IPS-15b (cell line): ENCODE measurements around the gene USP43.
A peak's percentile ranks its signal among the peaks of the same experiment; 100 is the strongest.
"Not testable (repeated sequence)": the region's sequence is repeated elsewhere in the genome, so short reads cannot be mapped to it uniquely, and the experiment has no call there.

ENCODE experiments used
- H3K27me3 ChIP-seq: one replicate; pipeline ENCODE4 v1.6.1; 2013; ENCODE audit warnings: low read length; ENCODE audit not compliant: control insufficient read depth, insufficient read depth
- H3K36me3 ChIP-seq: one replicate; pipeline ENCODE4 v1.6.1; 2013; ENCODE audit warnings: low read length; ENCODE audit not compliant: control insufficient read depth, insufficient read depth
- H3K4me1 ChIP-seq: one replicate; pipeline ENCODE4 v1.6.1; 2013; ENCODE audit warnings: mild to moderate bottlenecking, low read length; ENCODE audit not compliant: control insufficient read depth, insufficient read depth
- H3K4me3 ChIP-seq: one replicate; pipeline ENCODE4 v1.5.1; 2013; ENCODE audit warnings: low read depth, low read length
- H3K9ac ChIP-seq: one replicate; pipeline ENCODE4 v1.6.1; 2013; ENCODE audit warnings: low read depth, mild to moderate bottlenecking, low read length
- H3K9me3 ChIP-seq: one replicate; pipeline ENCODE4 v1.6.1; 2013; ENCODE audit warnings: mild to moderate bottlenecking, low read length; ENCODE audit not compliant: control insufficient read depth, insufficient read depth

USP43 gene

DNA sequence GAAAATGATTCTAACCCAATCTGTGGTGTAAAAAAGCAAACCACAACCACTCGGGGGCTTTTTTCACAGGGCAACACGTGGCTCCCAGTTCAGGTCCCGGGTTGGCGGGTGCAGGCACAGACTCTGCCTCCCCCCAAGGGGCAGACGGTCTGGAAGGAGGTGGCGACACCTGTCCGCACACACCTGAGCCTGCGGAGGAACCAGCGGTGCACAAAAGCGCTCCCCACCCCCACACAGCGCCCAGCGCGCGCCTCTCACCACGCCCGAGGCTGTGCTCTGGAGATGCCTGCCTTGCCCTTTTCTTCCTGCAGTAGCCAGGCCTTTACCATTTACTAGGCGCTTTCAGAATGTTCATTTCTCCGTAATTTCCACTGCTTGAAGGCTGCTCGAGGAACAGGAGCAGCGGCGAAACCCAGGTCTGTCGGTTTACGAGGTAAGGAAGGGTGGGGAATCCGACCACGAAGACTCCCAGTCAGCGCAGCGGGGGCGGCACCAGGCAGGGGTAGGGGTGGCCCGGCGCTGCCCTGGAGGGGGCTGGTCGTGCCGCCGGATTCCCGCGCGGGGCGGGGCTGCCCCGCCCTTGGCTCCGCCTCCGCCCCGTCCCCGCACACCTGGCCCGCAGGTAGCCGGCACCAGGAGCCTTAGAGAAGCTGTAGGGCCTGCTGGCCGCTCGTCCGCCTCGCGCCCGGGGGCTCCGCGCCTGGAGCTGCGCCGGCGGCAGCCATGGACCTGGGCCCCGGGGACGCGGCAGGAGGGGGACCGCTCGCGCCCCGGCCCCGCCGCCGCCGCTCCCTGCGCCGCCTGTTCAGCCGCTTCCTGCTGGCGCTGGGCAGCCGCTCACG, at the start of gene USP43:
USP43 (plus strand) TSS at position 608 of the 842 bp plus-strand sequence; CDS start at position 724, 116 bp downstream.
- Histone ChIP-seq H3K9ac (peak within 1 kb of the TSS; percentile 74), H3K9me3 (no peaks in the 10 kb centered on the region), H3K27me3 (peaks cover 7% of the 10 kb centered on the region), H3K4me3 (peak within 1 kb of the TSS; percentile 85), H3K36me3 (no peaks in the 10 kb centered on the region), H3K4me1 (peaks cover 13% of the 10 kb centered on the region)

GRCh38 chr17:9597638-9598037, 47.7 kb upstream of the USP43 start:
- not testable (repeated sequence) for H3K4me1 ChIP-seq, H3K27me3 ChIP-seq, H3K36me3 ChIP-seq, H3K4me3 ChIP-seq, H3K9ac ChIP-seq, H3K9me3 ChIP-seq

GRCh38 chr17:9598661-9599060, 46.7 kb upstream of the USP43 start:
- no peak overlapping the region for H3K9ac ChIP-seq
- no peaks in the 10 kb centered on the region for H3K36me3 ChIP-seq
- no peak overlapping the region for H3K4me3 ChIP-seq
- H3K4me1 ChIP-seq: no peaks in the 10 kb centered on the region
- no peaks in the 10 kb centered on the region for H3K27me3 ChIP-seq
- H3K9me3 ChIP-seq: no peaks in the 10 kb centered on the region

GRCh38 chr17:9604583-9604982, 40.7 kb upstream of the USP43 start:
- not testable (repeated sequence) for H3K9me3 ChIP-seq, H3K27me3 ChIP-seq, H3K9ac ChIP-seq, H3K4me3 ChIP-seq, H3K4me1 ChIP-seq, H3K36me3 ChIP-seq

DNA sequence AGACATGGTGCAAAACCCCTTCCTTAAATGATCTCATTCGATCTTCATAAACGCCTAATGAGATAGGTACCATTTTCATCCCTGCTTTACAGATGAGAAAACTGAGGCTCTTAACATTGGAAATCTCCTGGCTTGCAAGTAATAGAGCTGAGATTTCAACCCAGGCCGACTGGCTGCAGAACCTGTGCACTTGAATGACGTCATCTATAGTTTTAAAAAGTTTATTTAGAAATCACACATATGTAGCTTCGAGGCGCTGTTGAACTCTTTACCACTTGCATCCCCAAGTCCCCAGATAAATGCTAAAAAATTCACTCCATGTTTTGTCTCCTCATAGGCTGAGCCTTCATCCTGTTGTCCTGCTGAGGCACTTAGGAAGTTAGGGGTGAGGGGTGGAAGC, 38.9 kb upstream of the USP43 start:
- H3K36me3 ChIP-seq: no peaks in the 10 kb centered on the region
- H3K9ac ChIP-seq: no peak overlapping the region
- H3K27me3 ChIP-seq: no peaks in the 10 kb centered on the region
- H3K9me3 ChIP-seq: no peaks in the 10 kb centered on the region
- no peak overlapping the region for H3K4me3 ChIP-seq
- H3K4me1 ChIP-seq: no peaks in the 10 kb centered on the region

GRCh38 chr17:9607058-9607457, 38.3 kb upstream of the USP43 start:
- not testable (repeated sequence) for H3K9ac ChIP-seq, H3K27me3 ChIP-seq, H3K36me3 ChIP-seq, H3K4me3 ChIP-seq, H3K9me3 ChIP-seq, H3K4me1 ChIP-seq

DNA sequence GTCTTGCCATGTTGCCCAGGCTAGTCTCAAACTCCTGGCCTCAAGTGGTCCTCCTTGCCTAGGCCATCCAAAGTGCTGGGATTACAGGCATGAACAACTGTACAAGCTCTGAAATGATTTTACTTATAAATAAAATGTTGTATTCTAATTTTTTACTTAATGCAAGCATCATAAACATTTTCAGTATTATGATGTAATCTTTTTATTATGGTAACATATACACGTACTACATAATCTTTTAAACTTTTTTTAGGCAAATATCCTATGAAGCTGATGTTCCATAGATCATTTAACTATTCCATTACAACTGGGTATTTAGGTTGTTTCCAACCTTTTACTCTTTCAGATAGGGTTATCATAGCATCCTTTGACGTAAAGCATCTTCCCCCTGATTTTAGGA, 33.8 kb upstream of the USP43 start:
- H3K9ac ChIP-seq: no peak overlapping the region
- H3K27me3 ChIP-seq: no peaks in the 10 kb centered on the region
- no peaks in the 10 kb centered on the region for H3K9me3 ChIP-seq
- no peaks in the 10 kb centered on the region for H3K36me3 ChIP-seq
- no peak overlapping the region for H3K4me3 ChIP-seq
- no peaks in the 10 kb centered on the region for H3K4me1 ChIP-seq

- Histone ChIP-seq H3K4me1 (no peaks in the 10 kb centered on the region), H3K27me3 (no peaks in the 10 kb centered on the region), H3K9me3 (no peaks in the 10 kb centered on the region), H3K36me3 (no peaks in the 10 kb centered on the region), H3K9ac (no peak overlapping the region), H3K4me3 (no peak overlapping the region)
These were observed 33.3 kb upstream of the USP43 start for GRCh38 chr17:9612006-9612405.

GRCh38 chr17:9615486-9615885, 29.8 kb upstream of the USP43 start:
- no peak overlapping the region for H3K9ac ChIP-seq
- H3K4me3 ChIP-seq: no peak overlapping the region
- H3K4me1 ChIP-seq: no peaks in the 10 kb centered on the region
- no peaks in the 10 kb centered on the region for H3K36me3 ChIP-seq
- no peaks in the 10 kb centered on the region for H3K9me3 ChIP-seq
- H3K27me3 ChIP-seq: no peaks in the 10 kb centered on the region

GRCh38 chr17:9622961-9623360, 22.4 kb upstream of the USP43 start:
- no peaks in the 10 kb centered on the region for H3K9me3 ChIP-seq
- H3K27me3 ChIP-seq: no peaks in the 10 kb centered on the region
- H3K4me1 ChIP-seq: no peaks in the 10 kb centered on the region
- H3K36me3 ChIP-seq: no peaks in the 10 kb centered on the region
- no peak overlapping the region for H3K4me3 ChIP-seq
- no peak overlapping the region for H3K9ac ChIP-seq

DNA sequence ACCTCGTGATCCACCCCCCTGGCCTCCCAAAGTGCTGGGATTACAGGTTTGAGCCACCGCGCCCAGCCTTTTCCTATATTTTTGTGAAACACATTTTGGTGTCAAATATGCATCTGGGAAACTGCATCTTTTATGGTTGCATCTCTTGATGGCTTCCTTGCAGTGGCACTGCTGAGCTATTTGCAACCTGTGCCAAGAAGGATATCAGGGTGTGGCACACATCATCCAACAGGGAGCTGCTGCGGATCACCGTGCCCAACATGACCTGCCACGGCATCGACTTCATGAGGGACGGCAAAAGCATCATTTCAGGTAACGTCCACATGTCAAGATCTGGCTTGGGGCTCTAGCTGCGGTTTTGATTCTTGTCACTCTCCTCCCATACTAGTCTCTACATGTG, 16.8 kb upstream of the USP43 start:
- no peaks in the 10 kb centered on the region for H3K4me1 ChIP-seq
- H3K36me3 ChIP-seq: no peaks in the 10 kb centered on the region
- no peak overlapping the region for H3K4me3 ChIP-seq
- no peaks in the 10 kb centered on the region for H3K9me3 ChIP-seq
- no peak overlapping the region for H3K9ac ChIP-seq
- no peaks in the 10 kb centered on the region for H3K27me3 ChIP-seq

DNA sequence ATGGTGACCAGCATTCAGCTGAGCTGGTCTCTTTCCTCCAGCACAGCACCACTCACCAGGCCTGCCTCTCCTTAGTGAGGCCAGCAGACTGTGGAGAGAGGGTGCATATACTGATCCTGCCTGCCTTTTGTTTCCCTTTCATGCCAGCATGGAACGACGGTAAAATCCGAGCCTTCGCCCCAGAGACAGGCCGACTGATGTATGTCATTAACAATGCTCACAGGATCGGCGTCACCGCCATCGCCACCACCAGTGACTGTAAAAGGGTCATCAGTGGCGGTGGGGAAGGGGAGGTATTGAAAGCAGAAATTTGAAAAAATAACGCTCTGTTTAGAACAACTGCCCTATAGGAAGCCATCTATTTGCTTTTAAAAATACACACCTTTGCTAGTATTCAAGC, 12.6 kb upstream of the USP43 start:
- H3K9ac ChIP-seq: no peak overlapping the region
- no peak overlapping the region for H3K4me3 ChIP-seq
- no peaks in the 10 kb centered on the region for H3K36me3 ChIP-seq
- H3K27me3 ChIP-seq: no peaks in the 10 kb centered on the region
- H3K4me1 ChIP-seq: no peaks in the 10 kb centered on the region
- H3K9me3 ChIP-seq: no peaks in the 10 kb centered on the region
